Measurements from ENCODE around the gene RGS7.
"Not testable (repeated sequence)": the region's sequence is repeated elsewhere in the genome, so short reads cannot be mapped to it uniquely, and the experiment has no call there.

- TF ChIP-seq, protein P1, sequence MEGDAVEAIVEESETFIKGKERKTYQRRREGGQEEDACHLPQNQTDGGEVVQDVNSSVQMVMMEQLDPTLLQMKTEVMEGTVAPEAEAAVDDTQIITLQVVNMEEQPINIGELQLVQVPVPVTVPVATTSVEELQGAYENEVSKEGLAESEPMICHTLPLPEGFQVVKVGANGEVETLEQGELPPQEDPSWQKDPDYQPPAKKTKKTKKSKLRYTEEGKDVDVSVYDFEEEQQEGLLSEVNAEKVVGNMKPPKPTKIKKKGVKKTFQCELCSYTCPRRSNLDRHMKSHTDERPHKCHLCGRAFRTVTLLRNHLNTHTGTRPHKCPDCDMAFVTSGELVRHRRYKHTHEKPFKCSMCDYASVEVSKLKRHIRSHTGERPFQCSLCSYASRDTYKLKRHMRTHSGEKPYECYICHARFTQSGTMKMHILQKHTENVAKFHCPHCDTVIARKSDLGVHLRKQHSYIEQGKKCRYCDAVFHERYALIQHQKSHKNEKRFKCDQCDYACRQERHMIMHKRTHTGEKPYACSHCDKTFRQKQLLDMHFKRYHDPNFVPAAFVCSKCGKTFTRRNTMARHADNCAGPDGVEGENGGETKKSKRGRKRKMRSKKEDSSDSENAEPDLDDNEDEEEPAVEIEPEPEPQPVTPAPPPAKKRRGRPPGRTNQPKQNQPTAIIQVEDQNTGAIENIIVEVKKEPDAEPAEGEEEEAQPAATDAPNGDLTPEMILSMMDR (IDR thresholded peaks at IDR 0.05; ENCODE audit: insufficient read depth, low read depth, low read length) = not testable (repeated sequence)
- TF ChIP-seq EZH2 (IDR thresholded peaks at IDR 0.05; ENCODE audit: insufficient read depth, low read length) = not testable (repeated sequence)
These were observed 474.2 kb downstream of the RGS7 start for GRCh38 chr1:240882656-240883308.

Data from astrocyte (in vitro differentiated cells and primary cell).